Measurements from ENCODE around the gene GTSE1. TPM values are rescaled to one million over a fixed set of nuclear protein-coding genes. Genes with fewer than 3 reads are reported as not detected.

The GTSE1 gene, protein sequence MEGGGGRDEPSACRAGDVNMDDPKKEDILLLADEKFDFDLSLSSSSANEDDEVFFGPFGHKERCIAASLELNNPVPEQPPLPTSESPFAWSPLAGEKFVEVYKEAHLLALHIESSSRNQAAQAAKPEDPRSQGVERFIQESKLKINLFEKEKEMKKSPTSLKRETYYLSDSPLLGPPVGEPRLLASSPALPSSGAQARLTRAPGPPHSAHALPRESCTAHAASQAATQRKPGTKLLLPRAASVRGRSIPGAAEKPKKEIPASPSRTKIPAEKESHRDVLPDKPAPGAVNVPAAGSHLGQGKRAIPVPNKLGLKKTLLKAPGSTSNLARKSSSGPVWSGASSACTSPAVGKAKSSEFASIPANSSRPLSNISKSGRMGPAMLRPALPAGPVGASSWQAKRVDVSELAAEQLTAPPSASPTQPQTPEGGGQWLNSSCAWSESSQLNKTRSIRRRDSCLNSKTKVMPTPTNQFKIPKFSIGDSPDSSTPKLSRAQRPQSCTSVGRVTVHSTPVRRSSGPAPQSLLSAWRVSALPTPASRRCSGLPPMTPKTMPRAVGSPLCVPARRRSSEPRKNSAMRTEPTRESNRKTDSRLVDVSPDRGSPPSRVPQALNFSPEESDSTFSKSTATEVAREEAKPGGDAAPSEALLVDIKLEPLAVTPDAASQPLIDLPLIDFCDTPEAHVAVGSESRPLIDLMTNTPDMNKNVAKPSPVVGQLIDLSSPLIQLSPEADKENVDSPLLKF
- 35.4 TPM for polyA plus RNA-seq (2013, experiment 1 of 2)
- 33.9 TPM for polyA plus RNA-seq (2013, experiment 2 of 2)

GRCh38 chr22:46296257-46297150 is at the start of gene GTSE1:
GTSE1 (plus strand) TSS chr22:46296870; CDS start chr22:46297401, 531 bp downstream.
- Histone ChIP-seq H3K9me3 (ENCODE audit: control insufficient read depth, low read length) (no peaks in the 10 kb centered on the region), H3K4me1 (ENCODE audit: control insufficient read depth, insufficient read depth, low read length, poor library complexity, severe bottlenecking) (peaks cover 8% of the 10 kb centered on the region), H3K36me3 (ENCODE audit: control insufficient read depth, insufficient read depth, low read length) (peaks cover 46% of the 10 kb centered on the region), H3K4me3 (ENCODE audit: extremely low read depth, insufficient read depth, low read length, poor library complexity, severe bottlenecking) (peak within 1 kb of the TSS; percentile 77), H3K27ac (ENCODE audit: low read depth, low read length, severe bottlenecking) (peak within 1 kb of the TSS; percentile 67)
- WGBS, 2 experiments (ENCODE audit: insufficient coverage in 2 of 2) = 0 to 1% methylated on average over 62 to 72 of the region's 76 CpGs

DNA sequence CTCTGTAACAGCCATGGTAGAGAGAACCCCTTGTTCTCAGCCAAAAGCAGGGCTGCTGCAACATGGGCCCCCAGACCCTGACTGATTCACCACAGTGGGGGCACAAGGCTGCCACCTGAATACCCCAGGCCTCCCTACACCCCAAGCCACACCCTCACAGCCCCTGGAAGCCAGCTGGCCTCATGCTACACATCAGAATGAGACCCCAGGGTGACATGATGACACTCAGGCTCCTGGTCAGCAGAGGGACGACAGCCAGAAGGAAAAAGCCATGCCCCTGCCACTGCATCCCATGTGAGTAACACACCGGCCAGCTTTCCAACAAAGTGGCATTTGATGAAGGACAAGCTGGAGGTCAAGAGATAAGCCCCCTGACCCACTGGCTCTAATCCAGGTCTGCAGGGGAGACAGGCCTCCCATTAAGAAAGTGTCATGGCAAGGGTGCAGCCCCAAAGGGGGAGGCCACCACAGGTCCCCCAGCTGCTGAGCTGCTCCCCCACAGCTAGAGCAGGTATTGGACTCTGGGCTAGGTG is 49.2 kb upstream of the GTSE1 start:
- Histone ChIP-seq H3K36me3 (ENCODE audit: control insufficient read depth, insufficient read depth, low read length) (no peaks in the 10 kb centered on the region), H3K4me1 (ENCODE audit: control insufficient read depth, insufficient read depth, low read length, poor library complexity, severe bottlenecking) (peaks cover 4% of the 10 kb centered on the region), H3K4me3 (ENCODE audit: extremely low read depth, insufficient read depth, low read length, poor library complexity, severe bottlenecking) (no peak overlapping the region), H3K27ac (ENCODE audit: low read depth, low read length, severe bottlenecking) (no peak overlapping the region), H3K9me3 (ENCODE audit: control insufficient read depth, low read length) (no peaks in the 10 kb centered on the region)
- WGBS, 2 experiments (ENCODE audit: insufficient coverage in 2 of 2) = 96 to 100% methylated on average over 2 of the region's 2 CpGs

DNA sequence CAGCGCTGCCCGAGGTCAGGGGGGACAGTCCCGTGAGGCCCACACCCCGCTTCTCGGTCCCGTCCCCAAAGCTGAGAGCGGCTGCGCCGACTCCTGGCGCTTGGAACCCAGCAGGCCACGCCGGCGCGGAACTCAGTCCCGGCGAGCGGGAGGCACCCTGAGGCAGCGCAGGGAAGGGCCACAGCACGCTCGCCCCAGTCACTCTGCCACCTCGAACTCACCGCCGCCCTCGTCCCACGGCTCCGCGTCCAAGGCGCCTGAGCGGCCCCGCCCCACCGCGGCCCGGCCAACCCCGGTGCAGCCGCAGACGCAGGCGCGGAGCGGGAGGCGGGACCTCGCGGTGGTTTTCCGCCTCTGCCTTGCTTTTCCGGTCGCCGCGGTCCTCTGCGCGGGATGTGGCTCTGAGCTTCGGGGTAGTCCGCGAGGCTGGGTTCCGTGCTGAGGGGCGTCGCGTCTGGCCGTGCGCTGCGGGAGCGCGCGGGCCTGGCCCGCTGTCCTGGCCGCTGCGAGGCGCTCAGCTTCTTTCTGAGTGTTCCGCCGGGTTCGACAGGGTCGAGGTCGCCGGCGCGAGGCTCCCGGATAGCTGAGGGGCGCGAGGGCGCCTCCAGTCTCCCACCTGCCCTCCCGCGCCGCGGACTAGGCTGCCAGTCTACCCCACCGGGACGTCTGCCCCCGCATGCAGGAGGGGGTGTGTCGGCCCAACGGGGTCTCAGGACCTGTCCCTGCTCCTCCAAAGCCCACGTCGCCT is 46.5 kb upstream of the GTSE1 start, which contains the start of gene CDPF1:
CDPF1 (minus strand) TSS at position 259 of the 748 bp plus-strand sequence. CDS start 2,009 bp downstream, outside the sequence.
- Histone ChIP-seq H3K4me1 (ENCODE audit: control insufficient read depth, insufficient read depth, low read length, poor library complexity, severe bottlenecking) (peaks cover 4% of the 10 kb centered on the region), H3K36me3 (ENCODE audit: control insufficient read depth, insufficient read depth, low read length) (no peaks in the 10 kb centered on the region), H3K4me3 (ENCODE audit: extremely low read depth, insufficient read depth, low read length, poor library complexity, severe bottlenecking) (peak within 1 kb of the TSS; percentile 60), H3K9me3 (ENCODE audit: control insufficient read depth, low read length) (no peaks in the 10 kb centered on the region), H3K27ac (ENCODE audit: low read depth, low read length, severe bottlenecking) (peak within 1 kb of the TSS; percentile 49)
- 2 to 3% methylated on average over 86 to 88 of the region's 89 CpGs for WGBS, 2 experiments (ENCODE audit: insufficient coverage in 2 of 2)

- Histone ChIP-seq H3K9me3 (ENCODE audit: control insufficient read depth, low read length) (no peaks in the 10 kb centered on the region), H3K4me1 (ENCODE audit: control insufficient read depth, insufficient read depth, low read length, poor library complexity, severe bottlenecking) (peaks cover 4% of the 10 kb centered on the region), H3K27ac (ENCODE audit: low read depth, low read length, severe bottlenecking) (no peak overlapping the region), H3K36me3 (ENCODE audit: control insufficient read depth, insufficient read depth, low read length) (no peaks in the 10 kb centered on the region), H3K4me3 (ENCODE audit: extremely low read depth, insufficient read depth, low read length, poor library complexity, severe bottlenecking) (peak overlapping the region; percentile 60)
- WGBS, 2 experiments (ENCODE audit: insufficient coverage in 2 of 2) = 49 to 53% methylated on average over 23 to 25 of the region's 25 CpGs
Observed at GRCh38 chr22:46250783-46251125, 45.9 kb upstream of the GTSE1 start.

DNA sequence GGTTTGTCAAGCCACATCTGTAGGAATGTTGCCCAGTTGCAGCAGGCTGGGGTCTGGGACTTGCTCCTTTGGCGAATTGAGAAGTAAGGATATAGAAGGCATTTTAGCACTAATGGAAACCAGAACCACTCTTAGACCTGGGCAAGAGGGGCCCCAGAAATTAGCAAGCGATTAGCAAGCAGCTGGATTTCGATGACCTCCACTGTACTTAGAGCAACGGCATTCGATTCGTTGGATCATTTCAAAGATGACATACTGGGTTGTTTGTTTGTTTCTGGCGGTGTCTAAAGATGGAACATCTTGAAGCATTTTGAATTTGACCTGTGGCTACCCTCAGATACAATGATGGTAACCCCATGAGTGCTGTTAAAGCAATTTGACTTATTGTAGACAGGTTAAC is 45.4 kb upstream of the GTSE1 start:
- Histone ChIP-seq H3K27ac (ENCODE audit: low read depth, low read length, severe bottlenecking) (no peak overlapping the region), H3K4me3 (ENCODE audit: extremely low read depth, insufficient read depth, low read length, poor library complexity, severe bottlenecking) (peak overlapping the region; percentile 60), H3K9me3 (ENCODE audit: control insufficient read depth, low read length) (no peaks in the 10 kb centered on the region), H3K36me3 (ENCODE audit: control insufficient read depth, insufficient read depth, low read length) (no peaks in the 10 kb centered on the region), H3K4me1 (ENCODE audit: control insufficient read depth, insufficient read depth, low read length, poor library complexity, severe bottlenecking) (peaks cover 4% of the 10 kb centered on the region)
- 93 to 95% methylated on average over 7 of the region's 7 CpGs for WGBS, 2 experiments (ENCODE audit: insufficient coverage in 2 of 2)

GRCh38 chr22:46251816-46252380 is 44.8 kb upstream of the GTSE1 start:
- WGBS, 2 experiments (ENCODE audit: insufficient coverage in 2 of 2) = 92 to 100% methylated on average over 3 to 4 of the region's 9 CpGs
- H3K4me1 ChIP-seq (ENCODE audit: control insufficient read depth, insufficient read depth, low read length, poor library complexity, severe bottlenecking) = peaks cover 4% of the 10 kb centered on the region
- no peaks in the 10 kb centered on the region for H3K9me3 ChIP-seq (ENCODE audit: control insufficient read depth, low read length)
- no peak overlapping the region for H3K4me3 ChIP-seq (ENCODE audit: extremely low read depth, insufficient read depth, low read length, poor library complexity, severe bottlenecking)
- no peaks in the 10 kb centered on the region for H3K36me3 ChIP-seq (ENCODE audit: control insufficient read depth, insufficient read depth, low read length)
- H3K27ac ChIP-seq (ENCODE audit: low read depth, low read length, severe bottlenecking) = no peak overlapping the region

- Histone ChIP-seq H3K4me1 (ENCODE audit: control insufficient read depth, insufficient read depth, low read length, poor library complexity, severe bottlenecking) (no peaks in the 10 kb centered on the region), H3K27ac (ENCODE audit: low read depth, low read length, severe bottlenecking) (no peak overlapping the region), H3K36me3 (ENCODE audit: control insufficient read depth, insufficient read depth, low read length) (no peaks in the 10 kb centered on the region), H3K9me3 (ENCODE audit: control insufficient read depth, low read length) (peaks cover 5% of the 10 kb centered on the region), H3K4me3 (ENCODE audit: extremely low read depth, insufficient read depth, low read length, poor library complexity, severe bottlenecking) (no peak overlapping the region)
- WGBS, 2 experiments (ENCODE audit: insufficient coverage in 2 of 2) = 71 to 85% methylated on average over 7 to 8 of the region's 8 CpGs
Observed at GRCh38 chr22:46256358-46256958, 40.2 kb upstream of the GTSE1 start.

- Histone ChIP-seq H3K4me1 (ENCODE audit: control insufficient read depth, insufficient read depth, low read length, poor library complexity, severe bottlenecking) (no peaks in the 10 kb centered on the region), H3K27ac (ENCODE audit: low read depth, low read length, severe bottlenecking) (no peak overlapping the region), H3K9me3 (ENCODE audit: control insufficient read depth, low read length) (peaks cover 8% of the 10 kb centered on the region), H3K4me3 (ENCODE audit: extremely low read depth, insufficient read depth, low read length, poor library complexity, severe bottlenecking) (no peak overlapping the region), H3K36me3 (ENCODE audit: control insufficient read depth, insufficient read depth, low read length) (no peaks in the 10 kb centered on the region)
- WGBS, 2 experiments (ENCODE audit: insufficient coverage in 2 of 2) = 88% methylated on average over 3 to 6 of the region's 12 CpGs
Observed at GRCh38 chr22:46259374-46259773, 37.3 kb upstream of the GTSE1 start.

GRCh38 chr22:46260038-46260437 is 36.6 kb upstream of the GTSE1 start:
- Histone ChIP-seq H3K36me3 (ENCODE audit: control insufficient read depth, insufficient read depth, low read length) (no peaks in the 10 kb centered on the region), H3K9me3 (ENCODE audit: control insufficient read depth, low read length) (peaks cover 8% of the 10 kb centered on the region), H3K27ac (ENCODE audit: low read depth, low read length, severe bottlenecking) (no peak overlapping the region), H3K4me3 (ENCODE audit: extremely low read depth, insufficient read depth, low read length, poor library complexity, severe bottlenecking) (no peak overlapping the region), H3K4me1 (ENCODE audit: control insufficient read depth, insufficient read depth, low read length, poor library complexity, severe bottlenecking) (no peaks in the 10 kb centered on the region)
- 75 to 83% methylated on average over 5 to 6 of the region's 6 CpGs for WGBS, 2 experiments (ENCODE audit: insufficient coverage in 2 of 2)

Measured in mesodermal cell (in vitro differentiated cells).